HG03457 (cell line): ENCODE results near the gene ARF3.
A peak's percentile ranks its signal among the peaks of the same experiment; 100 is the strongest.
"Not testable (repeated sequence)": the region's sequence is repeated elsewhere in the genome, so short reads cannot be mapped to it uniquely, and the experiment has no call there.

ENCODE experiments used
- ATAC-seq: cut with Tn5 transposase; IDR thresholded peaks from one replicate; pipeline ENCODE4 v1.9.1; 2021; ENCODE audit warnings: moderate number of reproducible peaks; ENCODE audit not compliant: unreplicated experiment

Gene ARF3

DNA sequence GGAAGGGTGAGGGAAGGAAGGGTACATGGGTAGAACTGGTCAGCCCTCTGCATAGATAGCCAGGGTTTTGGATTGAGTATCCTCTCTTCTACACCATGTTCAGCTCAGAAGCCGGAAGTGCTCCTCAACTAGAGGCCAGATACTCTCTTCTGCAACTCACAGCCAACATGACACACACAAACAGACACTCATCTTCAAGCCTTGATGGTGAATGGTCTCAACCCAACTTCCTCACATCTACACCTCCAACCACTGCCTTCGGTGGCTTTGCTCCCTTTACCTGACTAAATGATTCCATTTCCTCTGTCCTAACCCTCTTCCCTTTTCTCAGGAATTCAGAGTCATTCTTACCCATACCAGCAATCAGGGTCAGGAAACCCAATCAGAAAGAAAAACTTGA lies 24.4 kb downstream of the ARF3 start:
- no peak for ATAC-seq

DNA sequence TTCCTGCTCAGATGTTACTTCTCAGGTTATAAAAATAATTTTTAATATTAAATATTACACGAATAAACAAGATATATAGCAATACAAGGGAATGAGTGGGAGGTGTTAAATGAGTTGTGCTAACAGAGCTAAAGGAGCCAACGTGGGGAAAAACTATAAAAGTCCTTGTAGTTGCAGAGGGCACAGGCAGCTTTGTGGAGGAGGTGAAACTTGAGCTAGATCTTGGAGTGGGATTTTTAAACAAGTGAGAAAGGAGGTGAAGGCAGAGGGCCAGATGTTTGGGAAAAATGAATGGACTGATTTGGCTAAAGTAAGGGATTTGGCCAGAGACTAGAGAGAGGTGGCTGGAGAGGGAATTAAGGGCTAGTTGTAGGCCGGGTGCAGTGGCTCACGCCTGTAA lies 26.8 kb downstream of the ARF3 start:
- ATAC-seq, result no peak

GRCh38 chr12:48929551-48929950 lies 27.7 kb downstream of the ARF3 start:
- no peak for ATAC-seq

GRCh38 chr12:48927261-48927660 lies 30.0 kb downstream of the ARF3 start:
- ATAC-seq, result no peak

DNA sequence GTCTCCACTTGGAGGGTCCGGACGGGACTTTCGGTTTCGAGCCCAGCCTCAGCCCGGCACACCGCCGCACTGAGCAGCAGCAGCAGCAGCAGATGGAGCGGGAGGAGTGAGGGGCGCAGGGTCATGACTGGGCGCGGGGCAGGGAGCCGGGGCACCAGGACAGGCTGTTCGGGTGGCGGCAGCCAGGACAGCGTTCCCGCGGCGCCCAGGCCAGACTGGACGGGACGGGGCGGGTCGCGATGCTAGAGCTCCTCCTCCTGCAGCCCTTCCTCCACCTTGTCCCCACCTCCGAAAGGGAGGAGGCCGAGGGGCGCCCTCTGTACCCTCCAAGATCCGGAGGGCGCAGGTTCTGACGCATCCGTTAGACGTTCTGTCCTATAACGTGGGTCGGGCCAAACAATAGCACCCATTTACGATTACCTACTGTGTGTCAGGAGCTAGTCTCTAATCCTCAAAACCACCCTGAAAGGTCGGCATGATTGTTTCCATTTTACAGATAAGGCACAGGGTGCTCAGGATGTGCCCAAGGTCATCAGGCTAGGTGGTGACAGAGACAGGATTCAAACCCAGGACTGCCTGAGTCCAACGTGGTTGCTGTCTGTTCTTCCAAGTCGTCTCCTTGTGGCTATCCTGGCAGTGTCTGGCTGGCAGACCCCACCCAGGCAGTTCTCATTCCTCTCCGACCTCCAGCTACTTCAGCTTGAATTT lies 31.8 kb downstream of the ARF3 start, which contains the start of gene FKBP11:
TSS of gene FKBP11 (minus strand) at position 189 of the 708 bp plus-strand sequence. CDS start at position 125, 64 bp downstream.
- peak; percentile 50 for ATAC-seq

DNA sequence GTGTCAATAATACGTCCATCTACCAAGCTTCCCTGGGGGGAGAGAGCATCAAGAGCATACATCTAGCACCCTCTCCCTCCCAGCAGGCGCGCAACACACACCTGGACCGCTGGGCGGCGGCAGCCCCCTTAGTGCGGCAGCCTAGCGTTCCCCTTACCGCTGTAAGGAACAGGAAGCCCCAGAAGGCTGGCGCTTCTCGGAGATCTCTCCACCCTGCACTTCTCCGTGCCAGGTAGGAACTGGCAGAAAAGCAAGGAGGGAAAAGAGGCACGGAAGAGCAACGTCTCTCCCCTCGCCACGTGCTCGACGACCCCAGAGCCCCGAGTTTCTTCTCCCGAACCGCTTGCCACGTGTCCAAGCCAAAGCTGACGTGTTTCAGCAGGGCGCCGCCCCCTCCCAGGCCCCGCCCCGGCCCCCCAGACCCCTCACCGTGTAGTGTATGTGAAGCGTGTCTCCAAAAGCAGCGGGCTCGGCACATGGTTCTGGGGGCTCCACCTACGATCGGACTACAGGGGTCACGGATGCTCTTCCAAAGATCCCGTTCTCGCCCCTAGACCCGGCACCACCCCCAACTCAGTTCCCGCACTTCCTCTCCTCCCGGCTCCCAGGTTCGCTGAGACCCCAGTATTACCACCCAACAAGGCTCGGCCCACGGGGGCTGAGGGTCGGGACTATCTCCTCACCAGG lies 32.5 kb downstream of the ARF3 start:
- peak; percentile 70 for ATAC-seq

- no peak for ATAC-seq
These were observed 34.2 kb downstream of the ARF3 start for GRCh38 chr12:48923117-48923516.

DNA sequence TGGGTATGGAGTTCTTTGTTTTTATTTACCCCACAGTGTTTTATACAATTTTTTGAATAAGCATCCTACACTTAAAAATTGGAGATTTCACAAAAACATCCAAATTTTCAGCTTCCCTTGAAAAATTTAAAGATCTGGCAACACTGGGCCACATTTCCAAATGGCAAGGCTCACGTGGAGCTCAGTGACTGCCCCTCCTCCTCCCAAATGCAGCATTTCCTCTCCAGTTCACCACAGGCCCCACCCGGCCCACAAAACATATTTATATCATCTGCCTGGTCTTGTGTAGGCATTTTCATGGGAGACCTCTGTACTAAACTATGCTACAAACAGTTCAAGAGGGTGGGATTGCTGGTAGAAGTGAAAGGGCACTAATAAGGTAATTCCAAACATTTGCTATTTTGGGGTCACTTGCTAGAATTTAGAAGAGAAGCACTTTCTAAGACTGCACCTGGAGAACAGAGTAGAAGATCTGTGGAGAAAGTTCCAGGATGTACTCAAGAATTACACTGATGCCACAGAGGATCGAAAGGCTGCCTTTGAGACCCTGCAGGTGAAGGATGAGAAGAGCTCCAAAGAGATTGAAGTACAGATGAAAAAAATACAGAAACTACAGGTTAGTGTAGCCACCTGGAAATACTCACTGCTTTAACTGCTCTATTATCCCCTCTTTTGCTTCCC lies 39.3 kb downstream of the ARF3 start:
- no peak for ATAC-seq

GRCh38 chr12:48910196-48910595 lies 47.1 kb downstream of the ARF3 start:
- ATAC-seq, result no peak

DNA sequence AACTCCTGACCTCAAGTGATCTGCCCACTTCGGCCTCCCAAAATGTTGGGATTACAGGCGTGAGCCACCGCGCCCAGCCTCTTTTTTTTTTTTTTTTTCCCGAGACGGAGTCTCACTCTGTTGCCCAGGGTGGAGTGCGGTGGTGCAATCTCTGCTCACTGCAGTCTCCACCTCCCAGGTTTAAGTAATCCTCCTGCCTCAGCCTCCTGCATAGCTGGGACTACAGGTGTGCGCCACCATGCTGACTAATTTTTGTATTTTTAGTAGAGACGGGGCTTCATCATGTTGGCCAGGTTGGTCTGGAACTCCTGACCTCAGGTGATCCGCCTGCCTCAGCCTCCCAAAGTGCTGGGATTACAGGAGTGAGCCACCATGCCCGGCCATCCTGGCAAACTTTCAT lies 47.6 kb downstream of the ARF3 start:
- not testable (repeated sequence) for ATAC-seq

GRCh38 chr12:48907245-48907644 lies 50.0 kb downstream of the ARF3 start:
- ATAC-seq, result no peak

GRCh38 chr12:48903982-48904411 lies 53.3 kb downstream of the ARF3 start:
- ATAC-seq, result peak; percentile 61

DNA sequence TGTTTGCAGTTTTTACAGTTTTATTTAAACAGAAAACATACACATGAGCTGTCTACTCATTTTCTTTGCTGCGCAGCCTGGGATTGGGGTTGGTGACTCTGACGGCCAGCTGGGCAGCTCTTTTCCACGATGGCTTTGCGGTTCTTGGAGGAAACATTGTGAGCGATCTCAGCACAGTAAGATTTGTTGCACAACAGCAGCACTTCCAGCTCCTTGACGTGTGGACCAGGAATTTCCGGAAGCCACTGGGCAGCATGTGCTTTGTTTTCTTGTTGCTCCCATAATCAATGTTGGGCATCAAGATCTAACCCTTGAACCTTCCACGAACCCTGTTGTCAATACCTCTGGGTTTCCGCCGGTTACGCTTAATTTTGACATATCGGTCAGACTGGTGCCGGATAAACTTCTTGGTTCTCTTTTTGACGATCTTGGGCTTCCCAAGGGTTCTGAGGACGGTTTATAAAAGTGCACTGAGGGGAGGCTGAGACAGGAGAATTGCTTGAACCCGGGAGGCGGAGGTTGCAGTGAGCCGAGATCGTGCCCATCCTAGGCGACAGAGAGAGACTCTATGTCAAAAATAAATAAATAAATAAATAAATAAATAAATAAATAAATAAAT lies 53.8 kb downstream of the ARF3 start:
- ATAC-seq, result no peak

GRCh38 chr12:48901278-48901677 lies 56.0 kb downstream of the ARF3 start:
- ATAC-seq, result no peak

DNA sequence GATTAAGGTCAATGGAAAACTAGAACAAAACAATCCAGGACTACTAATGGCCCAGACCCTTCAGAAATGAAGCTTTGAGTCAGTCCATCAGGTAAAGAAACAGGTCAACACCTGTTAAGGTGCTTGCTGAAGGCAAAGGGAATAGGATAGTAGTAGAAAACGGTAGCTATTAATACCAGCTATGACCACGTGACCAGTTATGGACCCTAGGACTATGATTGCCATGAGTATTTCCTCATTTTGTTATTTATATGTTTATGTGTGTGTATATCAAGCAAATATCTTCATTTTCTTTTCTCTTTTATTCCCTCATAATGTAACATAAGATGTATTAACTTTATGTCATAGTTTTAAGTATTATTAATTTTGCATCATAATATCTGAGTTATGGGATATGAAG lies 57.6 kb downstream of the ARF3 start:
- no peak for ATAC-seq

GRCh38 chr12:48894271-48894670 lies 63.0 kb downstream of the ARF3 start:
- ATAC-seq, result no peak

DNA sequence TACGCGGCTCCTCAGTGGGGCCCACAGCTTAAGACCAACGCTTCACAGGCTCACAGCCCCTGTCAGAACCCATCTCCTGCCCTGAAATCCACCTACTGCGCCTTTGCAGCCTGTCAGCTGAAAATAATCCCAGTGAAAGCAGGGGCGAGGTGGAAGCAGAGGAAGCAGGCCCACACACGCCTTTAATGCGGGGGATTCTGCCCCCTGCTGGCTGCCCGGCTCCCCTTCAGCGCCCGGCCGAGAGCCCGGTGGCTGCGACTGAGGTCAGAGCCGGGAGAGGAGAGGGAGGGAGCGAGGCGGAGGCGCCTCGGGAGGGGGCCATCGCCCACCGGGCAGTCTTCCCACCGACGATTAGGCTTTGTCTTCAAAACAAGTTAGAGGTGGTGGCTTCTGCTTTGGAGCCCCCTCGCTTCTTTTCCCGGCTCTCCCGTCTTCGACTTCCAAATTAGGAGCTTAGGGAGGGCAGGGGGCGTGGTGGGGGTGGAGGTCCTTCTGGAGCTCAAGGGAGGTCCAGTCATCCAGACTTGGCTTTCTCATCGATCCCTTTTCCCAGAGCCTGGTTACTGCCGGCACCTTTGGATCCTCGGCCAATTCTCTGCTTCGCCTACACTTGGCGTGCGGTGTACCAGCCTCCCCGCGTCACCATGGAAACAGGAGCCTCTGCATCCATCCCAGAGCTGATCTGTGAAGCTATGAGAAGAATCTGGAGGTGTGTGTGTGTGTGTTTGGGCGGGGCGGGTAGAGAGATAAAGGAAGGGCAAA lies 66.4 kb downstream of the ARF3 start:
- ATAC-seq, result no peak

GRCh38 chr12:48889679-48890078 lies 67.6 kb downstream of the ARF3 start:
- no peak for ATAC-seq
